Adrenal gland (tissue), 12 donors: Measurements from ENCODE around the gene CSNK1A1L. TPM values are rescaled to one million over a fixed set of nuclear protein-coding genes. Genes with fewer than 3 reads are reported as not detected.

Experiments used
- DNase-seq, 7 donors: peaks; one replicate each; pipeline ENCODE4 v3.0.0-alpha.2; 2019 to 2020
- H3K27ac ChIP-seq, 5 donors: fragments of 200-600 bp; sonication (generic) in 4 of 5; 1 replicate in 3 of 5; 2 replicates in 2 of 5; pipeline versions ENCODE4 v1.5.1 to v1.8.0; 2016 to 2020; ENCODE audit warnings: mild to moderate bottlenecking in 1 of 5
- H3K27me3 ChIP-seq: fragments of 200-600 bp; 2 replicates; pipeline ENCODE4 v1.8.0; 2021
- H3K36me3 ChIP-seq, 2 donors: fragments of 200-600 bp; replicated peaks in 1 of 2; 1 replicate in 1 of 2; 2 replicates in 1 of 2; pipeline versions ENCODE4 v1.5.1 to v1.8.0; 2018 to 2022
- H3K4me1 ChIP-seq, 2 donors: fragments of 200-600 bp; replicated peaks in 1 of 2; 1 replicate in 1 of 2; 2 replicates in 1 of 2; pipeline versions ENCODE4 v1.5.1 to v1.8.0; 2018 to 2021
- H3K4me3 ChIP-seq, 4 donors: fragments of 200-600 bp; sonication (generic) in 3 of 4; one replicate each; pipeline ENCODE4 v1.5.1; 2016 to 2018
- H3K9me3 ChIP-seq, 3 donors: fragments of 200-600 bp; sonication (generic) in 1 of 3; replicated peaks in 1 of 3; 1 replicate in 2 of 3; 2 replicates in 1 of 3; pipeline versions ENCODE4 v1.5.1 to v1.8.0; 2016 to 2021
- POLR2A ChIP-seq, 2 donors: fragments of 450-650 bp; IDR thresholded peaks; one replicate each; pipeline ENCODE4 v1.6.1; 2017; ENCODE audit warnings: antibody characterized with exemption in 2 of 2, mild to moderate bottlenecking in 2 of 2, moderate library complexity in 1 of 2
- WGBS, 4 donors: extraction: QIAGEN DNeasy Blood & Tissue Kit in 2 of 4; methylation state at CpG; one replicate each; pipeline versions ENCODE4 v1.1.5 to v1.1.7; 2013 to 2017; 5-methylcytosine and 5-hydroxymethylcytosine counted together
- intact Hi-C, 2 donors: fragments of 100-400 bp; cut with DNase I; formaldehyde crosslinking; loops; one replicate each; pipeline versions ENCODE4 v1.14.1 to v1.15.0; 2022 to 2023
- polyA plus RNA-seq, 3 donors: library from polyadenylated mRNA; stranded (reverse); fragments of 200-250 nt in 2 of 3; fragments of 350-450 nt in 1 of 3; fragmentation: Illumina TruSeq in 1 of 3; extraction: RNeasy Lipid Tissue Mini Kit (QIAGEN cat#74804) in 1 of 3; gene quantifications; one replicate each; pipeline ENCODE4 v1.2.3, GENCODE V29; 2013 to 2014
- total RNA-seq, 9 donors: library from RNA; depleted of rRNA in 4 of 9; stranded (reverse); fragments of >200 nt in 4 of 9; fragments of 120-200 nt in 1 of 9; fragmentation: NEBNext Ultra II Directional in 1 of 9; extraction: Animal tissue kit (Norgen Biotek cat#: 25700) in 1 of 9; gene quantifications; one replicate each; pipeline versions ENCODE4 v1.1.0 to v1.2.4, GENCODE V29; 2013 to 2023
- TF ChIP-seq, protein P1 (sequence below), 6 experiments: fragments of 450-650 bp in 4 of 6; fragments of 200-600 bp in 2 of 6; sonication (generic) in 1 of 6; IDR thresholded peaks; 1 replicate in 5 of 6; 2 replicates in 1 of 6; pipeline versions ENCODE4 v1.5.1 to v1.8.0; 2016 to 2021; ENCODE audit warnings: antibody characterized with exemption in 6 of 6, mild to moderate bottlenecking in 2 of 6, moderate library complexity in 1 of 6
- donor health status: healthy with polysubstance abuse.
- donor health status: Bipolar disorder and iron deficiency.
- donor health status: DM: yes; HTN: yes; CAD: no.
- donor health status: DM: no; HTN: no; CAD: no.
- donor health status: DM: no; HTN: no; CAD: no.
- donor health status: DM: yes; HTN: yes; CAD: no.

The CSNK1A1L gene
- total and polyA plus RNA-seq, 12 donors = not detected

DNA sequence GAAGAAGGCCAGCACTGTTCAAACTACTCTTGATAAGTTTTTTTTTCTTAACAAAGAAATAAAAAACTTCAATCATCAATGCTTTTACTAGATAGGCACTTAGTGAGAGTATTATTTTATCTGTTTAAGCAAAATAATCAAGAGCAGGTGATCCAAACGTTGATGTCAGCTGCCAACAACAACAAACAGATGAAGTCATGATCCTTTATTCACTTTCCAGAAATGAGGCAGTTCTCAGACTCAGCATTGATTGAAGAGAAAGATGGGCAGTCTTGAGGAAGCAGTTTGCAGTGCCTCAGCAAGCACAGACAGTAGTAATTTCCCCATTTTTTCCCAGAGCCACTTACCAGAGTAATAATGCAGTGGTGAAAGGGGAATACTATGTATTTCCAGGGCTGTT is 38.4 kb upstream of the CSNK1A1L start:
- intact Hi-C loops = no loop called here
- Histone ChIP-seq H3K27ac (no peak overlapping the region), H3K4me3 (no peak overlapping the region), H3K4me1 (no peaks in the 10 kb centered on the region), H3K36me3 (no peaks in the 10 kb centered on the region), H3K27me3 (no peaks in the 10 kb centered on the region), H3K9me3 (no peaks in the 10 kb centered on the region)
- 5 to 23% (median 17%) methylated on average over 1 of the region's 1 CpG for WGBS, 4 donors
- no peak for TF ChIP-seq POLR2A (IDR thresholded peaks at IDR 0.05)
- TF ChIP-seq, protein P1, sequence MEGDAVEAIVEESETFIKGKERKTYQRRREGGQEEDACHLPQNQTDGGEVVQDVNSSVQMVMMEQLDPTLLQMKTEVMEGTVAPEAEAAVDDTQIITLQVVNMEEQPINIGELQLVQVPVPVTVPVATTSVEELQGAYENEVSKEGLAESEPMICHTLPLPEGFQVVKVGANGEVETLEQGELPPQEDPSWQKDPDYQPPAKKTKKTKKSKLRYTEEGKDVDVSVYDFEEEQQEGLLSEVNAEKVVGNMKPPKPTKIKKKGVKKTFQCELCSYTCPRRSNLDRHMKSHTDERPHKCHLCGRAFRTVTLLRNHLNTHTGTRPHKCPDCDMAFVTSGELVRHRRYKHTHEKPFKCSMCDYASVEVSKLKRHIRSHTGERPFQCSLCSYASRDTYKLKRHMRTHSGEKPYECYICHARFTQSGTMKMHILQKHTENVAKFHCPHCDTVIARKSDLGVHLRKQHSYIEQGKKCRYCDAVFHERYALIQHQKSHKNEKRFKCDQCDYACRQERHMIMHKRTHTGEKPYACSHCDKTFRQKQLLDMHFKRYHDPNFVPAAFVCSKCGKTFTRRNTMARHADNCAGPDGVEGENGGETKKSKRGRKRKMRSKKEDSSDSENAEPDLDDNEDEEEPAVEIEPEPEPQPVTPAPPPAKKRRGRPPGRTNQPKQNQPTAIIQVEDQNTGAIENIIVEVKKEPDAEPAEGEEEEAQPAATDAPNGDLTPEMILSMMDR (IDR thresholded peaks at IDR 0.05) = no peak
- DNase-seq = no peak

DNA sequence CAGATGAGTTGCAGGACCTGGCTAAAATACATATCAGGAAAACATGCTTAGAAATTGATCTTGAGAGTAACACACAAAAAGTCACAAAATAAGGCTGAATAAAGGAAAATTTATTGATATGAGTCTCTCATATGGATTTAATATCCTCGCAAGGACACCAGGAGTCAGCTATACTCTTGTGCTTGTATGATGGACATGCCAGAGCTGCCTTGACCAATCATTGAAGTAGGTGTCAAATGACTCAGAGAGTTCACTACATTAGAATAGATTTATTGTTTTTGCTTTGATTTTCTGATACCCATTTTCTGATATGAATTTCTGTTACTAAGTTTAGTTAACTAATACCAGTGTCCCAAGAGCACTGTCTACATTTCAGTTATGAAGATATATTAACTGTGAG is 37.4 kb upstream of the CSNK1A1L start:
- Histone ChIP-seq H3K36me3 (no peaks in the 10 kb centered on the region), H3K9me3 (no peaks in the 10 kb centered on the region), H3K4me1 (no peaks in the 10 kb centered on the region), H3K27me3 (no peaks in the 10 kb centered on the region), H3K4me3 (no peak overlapping the region), H3K27ac (no peak overlapping the region)
- no peak for TF ChIP-seq POLR2A (IDR thresholded peaks at IDR 0.05)
- TF ChIP-seq, protein P1 (IDR thresholded peaks at IDR 0.05) = no peak
- intact Hi-C loops = no loop called here
- no peak for DNase-seq
- WGBS, 4 donors = 92 to 96% (median 94%) methylated on average over 1 of the region's 1 CpG

DNA sequence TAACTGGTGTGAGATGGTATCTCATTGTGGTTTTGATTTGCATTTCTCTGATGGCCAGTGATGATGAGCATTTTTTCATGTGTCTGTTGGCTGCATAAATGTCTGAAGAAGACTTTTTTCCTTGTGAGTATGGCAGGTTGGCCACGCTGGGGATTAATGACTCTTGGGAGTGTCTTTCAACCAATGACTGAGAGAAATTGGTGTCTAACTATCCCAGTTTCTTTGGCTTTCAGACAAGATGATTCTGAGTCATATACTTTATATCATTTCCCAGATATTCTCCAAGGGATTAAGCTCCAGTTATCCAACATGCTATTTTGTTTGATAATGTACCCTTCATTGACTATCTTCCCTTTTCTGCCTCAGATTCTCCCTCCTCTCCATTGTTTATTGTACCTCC is 35.5 kb upstream of the CSNK1A1L start:
- H3K27ac ChIP-seq = no peak overlapping the region
- no peaks in the 10 kb centered on the region for H3K9me3 ChIP-seq
- H3K27me3 ChIP-seq = no peaks in the 10 kb centered on the region
- 68 to 91% (median 78%) methylated on average over 1 of the region's 1 CpG for WGBS, 4 donors
- TF ChIP-seq, protein P1 (IDR thresholded peaks at IDR 0.05) = no peak
- TF ChIP-seq POLR2A (IDR thresholded peaks at IDR 0.05) = no peak
- no peaks in the 10 kb centered on the region for H3K36me3 ChIP-seq
- H3K4me1 ChIP-seq = no peaks in the 10 kb centered on the region
- H3K4me3 ChIP-seq = no peak overlapping the region
- DNase-seq = no peak
- intact Hi-C loops = no loop called here

DNA sequence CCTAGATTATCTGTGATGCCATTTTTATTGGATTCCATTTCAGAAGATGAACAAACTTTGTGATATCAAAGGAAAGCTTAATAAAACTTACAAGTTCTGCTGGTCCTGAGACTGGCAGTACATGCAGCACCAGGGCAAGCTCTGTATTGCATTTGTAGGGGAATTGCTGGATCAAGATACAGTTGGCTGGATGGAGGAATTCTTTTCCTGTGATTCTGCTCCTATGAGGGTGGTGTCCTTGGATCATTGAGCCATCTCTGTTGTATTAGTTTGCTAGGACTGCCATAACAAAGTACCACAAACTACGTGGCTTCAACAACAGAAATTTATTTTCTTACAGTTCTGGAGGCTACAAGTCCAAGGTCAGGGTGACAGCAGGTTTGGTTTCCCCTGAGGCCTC is 33.9 kb upstream of the CSNK1A1L start:
- Histone ChIP-seq H3K9me3 (no peaks in the 10 kb centered on the region), H3K27ac (no peak overlapping the region), H3K4me1 (no peaks in the 10 kb centered on the region), H3K4me3 (no peak overlapping the region), H3K36me3 (no peaks in the 10 kb centered on the region), H3K27me3 (no peaks in the 10 kb centered on the region)
- intact Hi-C loops = no loop called here
- no peak for TF ChIP-seq POLR2A (IDR thresholded peaks at IDR 0.05)
- TF ChIP-seq, protein P1 (IDR thresholded peaks at IDR 0.05) = no peak
- DNase-seq = no peak
- WGBS, 4 donors = 47 to 70% (median 55%) methylated on average over 1 of the region's 1 CpG
